A549 (cell line): ENCODE data around the gene METTL27. TPM values are rescaled to one million over a fixed set of nuclear protein-coding genes. Genes with fewer than 3 reads are reported as not detected.

ENCODE experiments used
- ATAC-seq, 2 experiments: fragments of 200-7000 bp in 1 of 2; fragments of >200 bp in 1 of 2; cut with Nextera tagmentation in 1 of 2; cut with Tn5 transposase in 1 of 2; 3 replicates each; pipeline versions ENCODE4 v1.8.0 to v1.9.1; 2018 to 2020; ENCODE audit warnings: mild to moderate bottlenecking in 1 of 2, moderate library complexity in 1 of 2
- CTCF ChIA-PET: fragments of 300-600 bp; sonication (Branson Sonifier 250); formaldehyde crosslinking; extraction: SDS; loops from one replicate; lab custom pipeline; 2021; ENCODE audit warnings: antibody characterized with exemption, inconsistent platforms; lab: Yijun Ruan, JAX
- POLR2A ChIA-PET: fragments of 350-600 bp; formaldehyde crosslinking; extraction: SDS; loops from one replicate; lab custom pipeline; 2021; ENCODE audit warnings: antibody characterized with exemption, inconsistent platforms; lab: Yijun Ruan, JAX
- DNase-seq, 2 experiments: peaks; one replicate each; pipeline versions ENCODE4 v3.0.0 to v3.0.0-alpha.2; 2011 to 2016; ENCODE audit warnings: low read depth in 1 of 2, low spot score in 1 of 2
- FAIRE-seq: peaks from 2 replicates; lab custom pipeline; 2011; peaks lifted over from hg19 to GRCh38; lab: Jason Lieb, UNC
- H3K27ac ChIP-seq, 2 experiments: fragments of >200 bp; sonication (Bioruptor Twin); formaldehyde crosslinking; 3 replicates each; pipeline ENCODE4 v1.5.1; 2016 to 2017
- H3K4me1 ChIP-seq: fragments of >200 bp; sonication (Bioruptor Twin); formaldehyde crosslinking; 3 replicates; pipeline ENCODE4 v1.6.1; 2016
- H3K4me2 ChIP-seq: fragments of >200 bp; sonication (Bioruptor Twin); formaldehyde crosslinking; 3 replicates; pipeline ENCODE4 v1.6.1; 2016
- H3K4me3 ChIP-seq: fragments of >200 bp; sonication (Bioruptor Twin); formaldehyde crosslinking; 3 replicates; pipeline ENCODE4 v1.5.1; 2016
- H3K9me3 ChIP-seq: fragments of >200 bp; sonication (Bioruptor Twin); formaldehyde crosslinking; 3 replicates; pipeline ENCODE4 v1.6.1; 2016
- CBX8 ChIP-seq: fragments of 200-600 bp; sonication (generic); IDR thresholded peaks from 2 replicates; pipeline ENCODE4 v1.6.1; 2016
- CEBPB ChIP-seq, 2 experiments: fragments of >200 bp in 1 of 2; sonication (Bioruptor Twin) in 1 of 2; formaldehyde crosslinking in 1 of 2; IDR thresholded peaks; 2 replicates each; pipeline ENCODE4 v1.6.1; 2012 to 2016
- CTCF ChIP-seq: fragments of >200 bp; sonication (Bioruptor Twin); formaldehyde crosslinking; IDR thresholded peaks from 3 replicates; pipeline ENCODE4 v1.5.1; 2016
- ELK1 ChIP-seq: fragments of 150-350 bp; IDR thresholded peaks from 2 replicates; pipeline ENCODE4 v1.6.1; 2014; ENCODE audit warnings: low read depth, mild to moderate bottlenecking, low read length
- EP300 ChIP-seq, 2 experiments: fragments of >200 bp; sonication (Bioruptor Twin); formaldehyde crosslinking; IDR thresholded peaks; 2 replicates in 1 of 2; 3 replicates in 1 of 2; pipeline ENCODE4 v1.6.1; 2016 to 2017
- FOSB ChIP-seq: fragments of 250-450 bp; sonication (Bioruptor Pico); IDR thresholded peaks from 2 replicates; pipeline ENCODE4 v1.5.0; 2020; ENCODE audit warnings: mild to moderate bottlenecking, moderate library complexity
- HDAC2 ChIP-seq: fragments of 200-600 bp; sonication (generic); IDR thresholded peaks from 2 replicates; pipeline ENCODE4 v1.6.1; 2016
- HMGXB4 ChIP-seq: fragments of 250-450 bp; sonication (Bioruptor Pico); IDR thresholded peaks from 2 replicates; pipeline ENCODE4 v1.5.0; 2021; ENCODE audit warnings: mild to moderate bottlenecking, moderate library complexity, borderline replicate concordance
- JUNB ChIP-seq: fragments of >200 bp; sonication (Bioruptor Twin); formaldehyde crosslinking; IDR thresholded peaks from 2 replicates; pipeline ENCODE4 v1.6.1; 2016
- MAZ ChIP-seq: fragments of 150-350 bp; IDR thresholded peaks from 2 replicates; pipeline ENCODE4 v1.6.1; 2014; ENCODE audit warnings: antibody characterized with exemption, low read depth, low read length, borderline replicate concordance
- MYC ChIP-seq: IDR thresholded peaks from 2 replicates; pipeline ENCODE4 v1.6.1; 2012; ENCODE audit warnings: mild to moderate bottlenecking, inconsistent platforms, low read length, improper control_type of control experiment, borderline replicate concordance
- PBX3 ChIP-seq: IDR thresholded peaks from 2 replicates; pipeline ENCODE4 v1.6.1; 2012
- PHF8 ChIP-seq: fragments of 200-600 bp; sonication (generic); IDR thresholded peaks from 2 replicates; pipeline ENCODE4 v1.6.1; 2016; ENCODE audit warnings: low read depth, mild to moderate bottlenecking, antibody characterized with exemption, moderate library complexity, borderline replicate concordance
- RNF2 ChIP-seq: fragments of 200-600 bp; sonication (generic); IDR thresholded peaks from 2 replicates; pipeline ENCODE4 v1.6.1; 2016; ENCODE audit warnings: low read depth, mild to moderate bottlenecking, antibody characterized with exemption, moderate library complexity, borderline replicate concordance
- TP53 ChIP-seq: fragments of 250-450 bp; sonication (Bioruptor Pico); IDR thresholded peaks from 2 replicates; pipeline ENCODE4 v1.5.0; 2021; ENCODE audit warnings: mild to moderate bottlenecking, moderate library complexity
- ZFP36 ChIP-seq: fragments of 450-650 bp; IDR thresholded peaks from 2 replicates; pipeline ENCODE4 v1.6.1; 2014; ENCODE audit warnings: borderline replicate concordance; ENCODE audit not compliant: partially characterized antibody
- ZSCAN20 ChIP-seq: fragments of 250-450 bp; sonication (Bioruptor Pico); IDR thresholded peaks from 2 replicates; pipeline ENCODE4 v1.8.0; 2022; ENCODE audit warnings: mild to moderate bottlenecking, moderate library complexity
- WGBS: methylation state at CpG from one replicate; pipeline ENCODE4 v1.1.6; 2017; ENCODE audit errors: missing lambda C conversion rate; 5-methylcytosine and 5-hydroxymethylcytosine counted together
- polyA plus RNA-seq, 4 experiments: library from polyadenylated mRNA; depleted of rRNA in 3 of 4; stranded (reverse); fragments of >200 nt; fragmentation: RNase III in 1 of 4; extraction: RNeasy Plus Mini Kit Qiagen cat#74134 plus additional on column Dnase treatment in 1 of 4; gene quantifications; 2 replicates in 3 of 4; 3 replicates in 1 of 4; pipeline ENCODE4 v1.2.3, GENCODE V29; 2011 to 2017
- TF ChIP-seq, protein P1 (sequence below): fragments of 450-650 bp; IDR thresholded peaks from 2 replicates; pipeline ENCODE4 v1.6.1; 2014; ENCODE audit warnings: antibody characterized with exemption
- TF ChIP-seq, protein P2 (sequence below): IDR thresholded peaks from 2 replicates; pipeline ENCODE4 v1.6.1; 2012
- TF ChIP-seq, protein P3 (sequence below): fragments of >200 bp; sonication (Bioruptor Twin); formaldehyde crosslinking; IDR thresholded peaks from 3 replicates; pipeline ENCODE4 v1.6.1; 2016

Gene METTL27
- polyA plus RNA-seq, 2 of the 4 experiments (the other 2 are of a cell fraction), result 4.1 to 4.9 TPM

DNA sequence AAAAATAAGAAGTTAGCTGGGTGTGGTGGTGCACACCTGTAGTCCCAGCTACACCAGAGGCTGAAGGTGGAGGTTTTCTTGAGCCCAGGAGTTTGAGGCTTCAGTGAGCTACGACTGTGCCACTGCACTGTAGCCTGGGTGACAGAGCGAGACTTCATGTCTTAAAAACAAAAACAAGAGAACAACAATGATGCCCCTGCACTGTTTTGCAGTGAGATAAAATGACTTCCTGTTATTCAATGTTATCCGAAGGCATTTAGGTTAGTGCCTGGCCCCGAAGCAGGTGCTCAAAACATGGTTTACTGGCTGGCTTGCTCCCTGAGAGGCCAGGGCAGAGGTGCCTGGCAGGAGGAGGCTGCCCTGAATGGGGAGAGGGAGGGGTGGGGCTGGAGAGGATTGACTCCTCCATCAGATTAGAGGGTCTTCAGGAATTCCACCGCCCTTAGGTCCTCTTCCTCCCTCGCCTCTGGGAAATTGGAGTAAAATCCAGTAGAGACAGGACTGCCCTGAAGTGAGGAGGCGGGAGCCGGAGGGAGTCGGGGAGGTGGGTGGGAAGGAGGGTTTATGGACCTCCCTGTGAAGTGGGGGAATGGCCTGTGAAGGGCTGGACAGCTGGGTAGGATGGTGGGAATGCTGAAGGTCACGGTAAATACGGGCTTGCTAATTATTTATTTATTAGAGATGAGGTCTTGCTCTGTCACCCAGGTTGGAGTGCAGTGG lies 18.3 kb downstream of the METTL27 start:
- WGBS, result 88% methylated on average over 11 of the region's 11 CpGs
- ATAC-seq, result no peak
- H3K27ac ChIP-seq, result peak overlapping the region; percentile 82 to 88; a peak in 5 of 6 replicates

DNA sequence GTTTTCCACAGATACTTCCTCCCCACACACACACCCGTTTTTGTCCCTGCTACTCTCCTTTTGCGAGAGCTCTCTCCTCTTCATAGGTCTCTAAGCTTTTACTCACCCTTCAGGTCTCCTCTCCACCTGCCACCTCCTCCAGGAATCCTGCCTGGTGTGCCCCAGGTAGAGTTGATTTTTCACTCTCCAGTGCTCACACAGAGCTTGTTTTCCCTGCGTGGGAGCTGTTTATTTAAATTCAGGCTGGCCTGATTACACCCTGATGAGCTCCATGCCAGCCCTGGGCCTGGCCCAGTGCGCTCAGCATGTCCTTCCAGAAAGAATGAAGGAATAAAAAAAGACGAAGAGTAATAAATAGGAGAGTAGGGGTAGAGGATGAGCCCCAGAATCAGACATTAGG lies 19.1 kb downstream of the METTL27 start:
- no peak for FAIRE-seq
- DNase-seq, result no peak
- Histone ChIP-seq H3K4me3 (no peak overlapping the region), H3K4me1 (peaks cover 40% of the 10 kb centered on the region), H3K9me3 (no peaks in the 10 kb centered on the region), H3K4me2 (peak overlapping the region; percentile 74), H3K27ac (peak overlapping the region; percentile 82 to 88)
- 65% methylated on average over 5 of the region's 5 CpGs for WGBS
- no peak for ATAC-seq
- TF ChIP-seq TP53 (CRISPR knock-in tag) (no peak), ZFP36 (peak; percentile 54)
- CTCF ChIA-PET, result interaction anchor here (0.6 to 5.2 kb wide), 5 partner anchors 10 to 88 kb away, joined by 4 to 30 read pairs (median 13); no protein-coding TSS in a partner anchor
- POLR2A ChIA-PET, result interaction anchor here (1.2 to 1.8 kb wide), 3 partner anchors 19 to 84 kb away, joined by 6 to 10 read pairs (median 8); partner anchors contain the start of genes ABHD11 and METTL27

More for the DNA sequence above, 18.3 kb downstream of the METTL27 start:
- ChIA-PET CTCF (interaction anchor here (0.6 to 5.2 kb wide), 5 partner anchors 13 to 89 kb away, joined by 3 to 30 read pairs (median 6); no protein-coding TSS in a partner anchor), POLR2A (no interaction called here)
- DNase-seq (no peak), FAIRE-seq (no peak)
- H3K9me3 ChIP-seq, result no peaks in the 10 kb centered on the region
- no peak overlapping the region for H3K4me3 ChIP-seq
- no peak for TF ChIP-seq HMGXB4 (CRISPR knock-in tag)
- no peak for TF ChIP-seq PBX3
- no peak for TF ChIP-seq MAZ
- TF ChIP-seq, protein P1, sequence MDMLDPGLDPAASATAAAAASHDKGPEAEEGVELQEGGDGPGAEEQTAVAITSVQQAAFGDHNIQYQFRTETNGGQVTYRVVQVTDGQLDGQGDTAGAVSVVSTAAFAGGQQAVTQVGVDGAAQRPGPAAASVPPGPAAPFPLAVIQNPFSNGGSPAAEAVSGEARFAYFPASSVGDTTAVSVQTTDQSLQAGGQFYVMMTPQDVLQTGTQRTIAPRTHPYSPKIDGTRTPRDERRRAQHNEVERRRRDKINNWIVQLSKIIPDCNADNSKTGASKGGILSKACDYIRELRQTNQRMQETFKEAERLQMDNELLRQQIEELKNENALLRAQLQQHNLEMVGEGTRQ, result no peak
- no peak for TF ChIP-seq PHF8
- TF ChIP-seq EP300 (IDR thresholded peaks at IDR 0.05), result no peak
- TF ChIP-seq HDAC2, result no peak
- TF ChIP-seq ZSCAN20, result no peak
- no peak for TF ChIP-seq FOSB (CRISPR knock-in tag)
- TF ChIP-seq CBX8, result no peak
- TF ChIP-seq, protein P2, sequence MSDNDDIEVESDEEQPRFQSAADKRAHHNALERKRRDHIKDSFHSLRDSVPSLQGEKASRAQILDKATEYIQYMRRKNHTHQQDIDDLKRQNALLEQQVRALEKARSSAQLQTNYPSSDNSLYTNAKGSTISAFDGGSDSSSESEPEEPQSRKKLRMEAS, result no peak
- no peak overlapping the region for H3K4me2 ChIP-seq
- H3K4me1 ChIP-seq, result peaks cover 48% of the 10 kb centered on the region

DNA sequence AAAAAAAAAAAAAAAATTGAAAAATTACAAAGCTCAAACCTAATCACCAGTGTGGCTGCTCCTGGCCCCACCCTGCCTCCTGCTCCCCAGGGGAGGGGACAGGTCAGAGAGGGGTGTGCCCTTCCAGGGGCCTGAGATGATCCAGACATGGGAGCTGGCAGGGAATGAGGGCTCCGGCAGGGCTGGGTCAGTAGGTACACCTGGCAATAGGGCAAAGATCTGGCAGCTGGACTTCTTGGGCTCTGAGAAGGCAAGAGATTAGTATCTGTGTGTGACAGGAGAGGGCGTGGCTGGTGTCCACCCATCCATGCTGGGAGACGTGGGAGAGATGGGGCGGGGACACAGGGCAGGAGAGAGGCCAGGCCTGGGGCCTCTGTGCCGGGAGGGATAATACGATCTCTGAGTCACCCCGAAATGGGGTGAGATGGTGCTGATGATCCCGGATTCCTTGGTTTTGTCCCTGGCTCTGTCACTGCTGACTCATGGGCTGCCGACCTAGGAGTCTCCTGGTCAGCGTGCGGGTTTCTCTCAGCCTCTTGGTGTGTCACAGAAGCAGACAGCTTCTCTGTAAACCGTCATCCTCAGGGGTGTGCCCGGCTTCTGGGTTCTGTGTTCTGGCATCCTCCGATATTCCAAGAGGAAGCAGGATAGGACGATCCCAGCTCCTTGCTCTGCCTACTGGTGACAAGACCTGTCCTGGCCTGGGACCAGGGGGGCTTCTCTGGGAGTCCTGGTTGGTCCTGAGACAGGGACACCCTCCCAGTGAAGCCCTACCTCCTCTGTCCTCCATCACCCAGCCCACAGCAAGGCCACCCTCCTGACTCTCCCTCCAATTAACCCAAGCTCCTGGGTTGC lies 19.8 kb downstream of the METTL27 start:
- Histone ChIP-seq H3K4me2 (peak overlapping the region; percentile 74), H3K4me1 (peaks cover 33% of the 10 kb centered on the region), H3K27ac (peak overlapping the region; percentile 82 to 88), H3K4me3 (0 out of 3 replicates have a peak overlapping the region, but pooled peaks have one; percentile 3), H3K9me3 (no peaks in the 10 kb centered on the region)
- DNase-seq, result peak; percentile 91 to 98
- ChIA-PET POLR2A (interaction anchor here (0.6 to 1.8 kb wide), 6 partner anchors 11 to 83 kb away, joined by 3 to 10 read pairs (median 5); partner anchors contain the start of genes ABHD11 and METTL27), CTCF (interaction anchor here (0.6 to 5.2 kb wide), 7 partner anchors 11 to 380 kb away, joined by 3 to 30 read pairs (median 6); no protein-coding TSS in a partner anchor)
- 2% methylated on average over 15 of the region's 15 CpGs for WGBS
- peak; percentile 49 for FAIRE-seq
- peak; percentile 96 to 97 for ATAC-seq
- TF ChIP-seq CTCF, result no peak
- TF ChIP-seq ELK1, result no peak
- TF ChIP-seq MYC, result no peak
- TF ChIP-seq, protein P2, result peak; percentile 49
- TF ChIP-seq CBX8, result no peak
- TF ChIP-seq CEBPB (IDR thresholded peaks at IDR 0.05), result no peak
- TF ChIP-seq, protein P3, sequence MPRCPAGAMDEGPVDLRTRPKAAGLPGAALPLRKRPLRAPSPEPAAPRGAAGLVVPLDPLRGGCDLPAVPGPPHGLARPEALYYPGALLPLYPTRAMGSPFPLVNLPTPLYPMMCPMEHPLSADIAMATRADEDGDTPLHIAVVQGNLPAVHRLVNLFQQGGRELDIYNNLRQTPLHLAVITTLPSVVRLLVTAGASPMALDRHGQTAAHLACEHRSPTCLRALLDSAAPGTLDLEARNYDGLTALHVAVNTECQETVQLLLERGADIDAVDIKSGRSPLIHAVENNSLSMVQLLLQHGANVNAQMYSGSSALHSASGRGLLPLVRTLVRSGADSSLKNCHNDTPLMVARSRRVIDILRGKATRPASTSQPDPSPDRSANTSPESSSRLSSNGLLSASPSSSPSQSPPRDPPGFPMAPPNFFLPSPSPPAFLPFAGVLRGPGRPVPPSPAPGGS, result no peak
- peak; percentile 57; the same call in 1 of the 2 replicates for TF ChIP-seq JUNB
- no peak for TF ChIP-seq FOSB (CRISPR knock-in tag)
- TF ChIP-seq EP300 (IDR thresholded peaks at IDR 0.05), result no peak
- no peak for TF ChIP-seq RNF2
